Measurements from ENCODE around the gene NBEA. TPM values are rescaled to one million over a fixed set of nuclear protein-coding genes. Genes with fewer than 3 reads are reported as not detected.

Gene NBEA
- total RNA-seq, 6 experiments from 2014 or later = 5.6 to 9.6 (median 6.9) TPM

- no peak for TF ChIP-seq CTCF (IDR thresholded peaks at IDR 0.05)
- Mint-ChIP-seq H3K9me3 (no peaks in the 10 kb centered on the region), H3K27ac (peak overlapping the region; percentile 53; the same call in 1 of the 2 replicates), H3K4me3 (peak overlapping the region; percentile 77; the same call in 1 of the 2 replicates), H3K27me3 (ENCODE audit: insufficient read depth) (no peaks in the 10 kb centered on the region), H3K36me3 (ENCODE audit: low read depth) (no peaks in the 10 kb centered on the region), H3K4me1 (ENCODE audit: low read depth) (peaks cover 52% of the 10 kb centered on the region)
- DNase-seq = no peak
Measured at GRCh38 chr13:35483761-35484160, 541.7 kb downstream of the NBEA start.

- no peaks in the 10 kb centered on the region for H3K36me3 Mint-ChIP-seq (ENCODE audit: low read depth)
- H3K27ac Mint-ChIP-seq = peak overlapping the region; percentile 24; the same call in 1 of the 2 replicates
- no peaks in the 10 kb centered on the region for H3K9me3 Mint-ChIP-seq
- peaks cover 51% of the 10 kb centered on the region for H3K4me1 Mint-ChIP-seq (ENCODE audit: low read depth)
- peak overlapping the region; percentile 77 for H3K4me3 Mint-ChIP-seq
- no peaks in the 10 kb centered on the region for H3K27me3 Mint-ChIP-seq (ENCODE audit: insufficient read depth)
- DNase-seq = no peak
- no peak for TF ChIP-seq CTCF (IDR thresholded peaks at IDR 0.05)
Measured at GRCh38 chr13:35484384-35484783, 542.3 kb downstream of the NBEA start.

GRCh38 chr13:35485424-35485823 lies 543.4 kb downstream of the NBEA start:
- H3K27me3 Mint-ChIP-seq (ENCODE audit: insufficient read depth) = no peaks in the 10 kb centered on the region
- no peak for DNase-seq
- H3K9me3 Mint-ChIP-seq = no peaks in the 10 kb centered on the region
- 0 out of 2 replicates have a peak overlapping the region, but pooled peaks have one; percentile 13 for H3K4me3 Mint-ChIP-seq
- H3K36me3 Mint-ChIP-seq (ENCODE audit: low read depth) = no peaks in the 10 kb centered on the region
- no peak overlapping the region for H3K27ac Mint-ChIP-seq
- no peak for TF ChIP-seq CTCF (IDR thresholded peaks at IDR 0.05)
- peaks cover 51% of the 10 kb centered on the region for H3K4me1 Mint-ChIP-seq (ENCODE audit: low read depth)

- Mint-ChIP-seq H3K4me1 (ENCODE audit: low read depth) (peaks cover 45% of the 10 kb centered on the region), H3K9me3 (no peaks in the 10 kb centered on the region), H3K4me3 (no peak overlapping the region), H3K36me3 (ENCODE audit: low read depth) (no peaks in the 10 kb centered on the region), H3K27me3 (ENCODE audit: insufficient read depth) (no peaks in the 10 kb centered on the region), H3K27ac (no peak overlapping the region)
- TF ChIP-seq CTCF (IDR thresholded peaks at IDR 0.05) = no peak
- no peak for DNase-seq
Measured at GRCh38 chr13:35489050-35489449, 547.0 kb downstream of the NBEA start.

- H3K4me1 Mint-ChIP-seq (ENCODE audit: low read depth) = peaks cover 10% of the 10 kb centered on the region
- H3K36me3 Mint-ChIP-seq (ENCODE audit: low read depth) = no peaks in the 10 kb centered on the region
- no peak overlapping the region for H3K4me3 Mint-ChIP-seq
- DNase-seq = no peak
- no peak for TF ChIP-seq CTCF (IDR thresholded peaks at IDR 0.05)
- H3K27me3 Mint-ChIP-seq (ENCODE audit: insufficient read depth) = no peaks in the 10 kb centered on the region
- no peaks in the 10 kb centered on the region for H3K9me3 Mint-ChIP-seq
- H3K27ac Mint-ChIP-seq = no peak overlapping the region
Measured at GRCh38 chr13:35496006-35496405, 553.9 kb downstream of the NBEA start.

Measured in HFFc6 (cell line).